Measurements from ENCODE around the gene HENMT1.
"Not testable (repeated sequence)": the region's sequence is repeated elsewhere in the genome, so short reads cannot be mapped to it uniquely, and the experiment has no call there.

The HENMT1 gene

GRCh38 chr1:108661030-108661609 is at the start of gene HENMT1:
Gene HENMT1 (minus strand): TSS chr1:108661093. CDS start chr1:108659884, 1,209 bp downstream.
- DNase-seq: peak; percentile 22

GRCh38 chr1:108708691-108709660 is 48.1 kb upstream of the HENMT1 start:
- DNase-seq: no peak

- no peak for DNase-seq
These were observed 45.8 kb upstream of the HENMT1 start for GRCh38 chr1:108706643-108707042.

GRCh38 chr1:108704496-108704895 is 43.6 kb upstream of the HENMT1 start:
- DNase-seq: peak; percentile 81

- DNase-seq: peak; percentile 48
These were observed 43.0 kb upstream of the HENMT1 start for GRCh38 chr1:108703939-108704338.

- DNase-seq: not testable (repeated sequence)
These were observed 41.2 kb upstream of the HENMT1 start for GRCh38 chr1:108702109-108702508.

- no peak for DNase-seq
These were observed 40.4 kb upstream of the HENMT1 start for GRCh38 chr1:108701176-108701849.

GRCh38 chr1:108699375-108700332 is 38.8 kb upstream of the HENMT1 start:
- no peak for DNase-seq

GRCh38 chr1:108695535-108695934 is 34.6 kb upstream of the HENMT1 start:
- no peak for DNase-seq

- DNase-seq: peak; percentile 76
These were observed 32.1 kb upstream of the HENMT1 start for GRCh38 chr1:108692724-108693655.

- peak; percentile 93 for DNase-seq
These were observed 31.2 kb upstream of the HENMT1 start, which contains the start of gene PRPF38B for GRCh38 chr1:108691942-108692723. Gene PRPF38B (plus strand): TSS chr1:108692310. CDS start chr1:108692592, 282 bp downstream.

GRCh38 chr1:108691128-108691941 is 30.4 kb upstream of the HENMT1 start:
- no peak for DNase-seq

GRCh38 chr1:108686614-108687313 is 25.9 kb upstream of the HENMT1 start:
- DNase-seq: peak; percentile 39

- no peak for DNase-seq
These were observed 24.6 kb upstream of the HENMT1 start for GRCh38 chr1:108685529-108685928.

- not testable (repeated sequence) for DNase-seq
These were observed 20.8 kb upstream of the HENMT1 start for GRCh38 chr1:108681701-108682100.

GRCh38 chr1:108679586-108680213 is 18.8 kb upstream of the HENMT1 start:
- DNase-seq: no peak

GRCh38 chr1:108678706-108679105 is 17.8 kb upstream of the HENMT1 start:
- no peak for DNase-seq

GRCh38 chr1:108671143-108671542 is 10.2 kb upstream of the HENMT1 start:
- DNase-seq: no peak
